NCI-H526 treated with DMSO at 0.1 percent for 48 hours (cell line): ENCODE data around the gene NPM1.

Source experiments
- DNase-seq: peaks from one replicate; lab custom pipeline; 2025; lab: John Stamatoyannopoulos, UW

The NPM1 gene

DNA sequence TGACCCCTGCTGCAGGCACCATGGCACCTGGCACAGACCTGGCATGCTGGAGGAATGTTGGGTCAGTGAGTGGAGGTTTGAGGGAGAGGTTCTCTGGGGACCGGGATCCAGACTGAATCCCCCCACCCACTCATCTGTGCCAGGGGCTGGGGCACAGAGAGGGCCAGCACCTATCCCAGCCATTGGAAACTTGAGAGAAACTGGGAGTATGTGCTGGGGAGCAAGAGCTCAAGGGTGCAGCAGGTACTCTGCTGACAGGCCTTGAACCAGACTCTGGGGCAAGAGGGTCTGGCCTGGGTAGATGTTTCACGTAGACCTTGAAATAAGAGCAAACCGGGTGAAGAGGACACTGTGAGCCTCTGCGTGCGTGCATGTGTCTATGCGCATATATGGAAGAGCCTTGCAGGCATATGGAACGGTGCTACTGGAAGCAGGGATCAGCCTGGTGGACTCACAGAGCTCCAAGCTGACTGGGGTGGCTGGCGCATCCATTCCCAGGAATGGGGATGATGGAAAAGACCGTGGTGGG, 40.6 kb downstream of the NPM1 start:
- DNase-seq: no peak

DNA sequence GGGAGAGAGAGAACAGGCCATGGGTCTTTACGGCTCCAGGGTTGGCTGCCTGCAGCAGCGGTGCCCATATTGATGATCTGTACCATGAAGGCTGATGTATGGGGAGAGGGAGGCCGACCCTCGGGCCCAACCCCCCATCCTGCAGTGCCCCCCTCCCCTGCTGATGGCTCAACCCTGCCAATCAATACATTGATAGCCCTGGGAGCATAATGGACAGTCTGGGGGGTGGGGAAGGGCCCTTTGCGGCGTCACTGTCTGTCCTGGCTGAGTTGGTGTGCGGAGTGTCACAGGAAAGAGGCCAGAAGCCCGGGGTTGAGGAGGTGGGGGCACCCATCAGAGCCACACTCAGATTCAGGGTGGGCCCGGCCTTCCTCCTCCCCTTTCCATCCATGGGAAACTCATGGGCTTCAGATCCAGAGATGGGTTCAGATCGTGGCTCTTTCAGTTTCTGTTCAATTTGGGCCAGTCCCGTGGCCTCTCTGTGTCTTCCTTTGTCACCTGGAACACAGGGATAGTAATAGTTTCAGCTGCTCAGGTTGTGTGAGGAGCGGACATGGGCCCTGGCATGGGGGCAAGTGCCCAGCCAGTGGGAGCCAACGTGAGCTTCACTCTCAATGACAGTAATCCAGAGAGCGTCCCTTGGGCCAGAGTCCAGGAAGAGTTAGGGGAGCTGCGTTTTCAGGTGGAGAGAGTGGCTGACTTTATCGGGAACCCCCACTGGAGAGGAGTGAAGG, 41.3 kb downstream of the NPM1 start:
- no peak for DNase-seq

DNA sequence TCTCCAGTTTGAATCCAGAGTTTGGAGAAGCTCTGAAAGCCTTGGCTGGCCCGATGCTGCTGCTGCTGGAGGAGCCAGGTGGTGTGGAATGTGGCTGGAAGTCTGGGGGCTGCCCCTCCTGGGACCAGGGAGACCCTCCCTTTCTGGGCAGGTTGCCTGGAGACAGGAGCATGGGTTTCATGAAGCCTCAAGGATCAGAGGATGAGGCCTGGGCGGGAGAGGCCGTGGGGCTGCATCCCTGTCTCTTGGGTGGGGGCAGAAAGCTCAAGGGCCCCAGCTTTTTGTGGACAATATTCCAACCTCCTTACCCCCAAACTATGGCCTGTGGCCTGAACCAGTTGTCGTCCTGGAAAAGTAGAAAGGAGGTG, 41.9 kb downstream of the NPM1 start:
- DNase-seq: no peak

DNA sequence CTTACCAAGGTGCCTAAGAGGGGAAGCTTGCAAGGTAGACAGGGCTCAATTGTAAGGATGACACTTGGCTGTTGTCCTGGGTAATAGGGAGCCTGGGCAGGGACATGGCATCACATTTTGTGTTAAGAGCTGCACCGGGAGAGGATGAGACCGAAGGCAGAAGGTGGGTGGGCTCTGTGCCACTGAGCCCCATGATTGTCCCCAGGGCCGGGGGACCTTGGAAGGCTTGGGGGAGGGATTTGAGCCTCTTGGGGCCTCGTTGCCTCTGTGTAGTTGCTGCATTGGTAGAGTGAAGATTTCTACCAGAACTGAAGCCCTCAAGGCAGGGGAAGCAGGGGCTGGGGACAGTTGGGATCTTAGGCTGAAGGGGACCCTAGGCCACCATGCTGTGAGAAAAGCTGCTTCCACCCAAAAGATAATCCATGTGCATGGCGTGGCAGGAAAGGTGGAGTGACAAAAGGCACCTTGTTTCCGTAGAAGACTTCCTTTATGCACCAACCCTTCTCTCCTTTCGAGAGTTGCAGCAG, 43.7 kb downstream of the NPM1 start:
- no peak for DNase-seq

DNA sequence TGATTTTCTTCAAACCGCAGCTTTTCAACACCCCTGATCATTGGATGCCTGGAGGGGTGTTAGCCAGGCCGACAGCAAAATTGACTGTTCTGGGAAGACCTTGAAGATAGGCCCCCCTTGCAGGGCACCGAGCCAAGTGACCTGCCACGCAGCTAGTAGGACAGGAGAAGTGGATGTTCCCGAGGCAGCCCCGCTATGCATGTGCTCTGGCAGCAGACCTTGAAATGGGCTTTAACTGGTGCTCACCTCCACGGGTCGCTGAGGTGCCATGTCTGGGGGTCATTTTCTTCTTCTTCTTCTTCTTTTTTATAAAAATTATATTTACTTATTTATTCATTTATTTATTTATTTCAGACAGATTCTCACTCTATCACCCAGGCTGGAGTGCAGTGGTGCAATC, 44.4 kb downstream of the NPM1 start:
- DNase-seq: no peak

DNA sequence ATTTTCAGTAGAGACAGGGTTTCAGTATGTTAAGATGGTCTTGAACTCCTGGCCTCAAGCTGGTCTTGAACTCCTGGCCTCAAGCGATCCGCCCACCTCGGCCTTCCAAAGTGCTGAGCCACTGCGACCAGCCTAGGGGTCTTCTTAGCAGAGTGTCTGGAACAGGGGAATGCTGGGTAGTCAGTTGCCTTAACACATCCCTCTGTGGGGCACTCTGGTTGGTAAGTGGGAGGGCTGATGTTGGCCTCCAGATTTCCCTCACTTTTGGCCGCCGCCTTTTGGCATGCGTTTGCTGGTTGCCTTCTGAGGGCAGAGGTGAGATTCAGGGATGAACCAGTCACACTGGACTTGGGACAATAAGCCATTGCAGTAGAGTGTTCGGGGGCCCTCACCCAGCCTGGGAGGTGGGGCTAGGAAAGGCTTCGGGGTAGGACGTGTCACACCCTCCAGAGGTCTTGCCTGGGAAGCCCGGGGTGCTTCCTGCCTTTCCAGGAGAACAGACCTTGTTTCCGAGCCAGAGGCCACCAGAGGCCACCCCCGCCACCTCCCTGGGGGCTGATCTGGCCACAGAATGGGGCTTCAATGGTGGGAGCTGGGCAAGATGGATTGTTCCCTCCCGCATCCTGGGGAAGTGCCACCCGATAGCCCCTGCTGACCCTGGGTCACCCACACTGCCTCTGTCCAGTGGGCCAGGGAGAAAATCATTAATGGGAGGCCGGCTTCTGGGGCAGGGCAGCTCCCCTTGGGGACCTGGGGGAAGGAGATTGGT, 45.1 kb downstream of the NPM1 start:
- DNase-seq: no peak

DNA sequence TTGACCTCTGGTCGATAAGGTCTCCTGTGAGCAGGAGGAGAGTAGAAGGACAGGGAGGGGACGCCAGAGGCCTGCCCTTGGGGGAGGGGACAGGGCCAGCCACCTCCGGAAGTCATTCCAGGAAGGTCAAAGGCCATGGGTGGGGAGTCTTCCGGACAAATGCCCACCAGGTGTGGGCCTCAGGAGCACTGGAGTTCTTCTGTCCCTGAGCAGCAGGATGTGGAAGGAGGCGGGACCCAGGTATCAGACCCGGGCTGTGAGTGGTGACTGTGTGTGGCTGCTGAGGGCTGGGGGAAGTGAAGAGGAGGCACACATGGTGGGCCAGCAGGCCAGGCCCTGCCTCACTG, 45.7 kb downstream of the NPM1 start:
- no peak for DNase-seq

DNA sequence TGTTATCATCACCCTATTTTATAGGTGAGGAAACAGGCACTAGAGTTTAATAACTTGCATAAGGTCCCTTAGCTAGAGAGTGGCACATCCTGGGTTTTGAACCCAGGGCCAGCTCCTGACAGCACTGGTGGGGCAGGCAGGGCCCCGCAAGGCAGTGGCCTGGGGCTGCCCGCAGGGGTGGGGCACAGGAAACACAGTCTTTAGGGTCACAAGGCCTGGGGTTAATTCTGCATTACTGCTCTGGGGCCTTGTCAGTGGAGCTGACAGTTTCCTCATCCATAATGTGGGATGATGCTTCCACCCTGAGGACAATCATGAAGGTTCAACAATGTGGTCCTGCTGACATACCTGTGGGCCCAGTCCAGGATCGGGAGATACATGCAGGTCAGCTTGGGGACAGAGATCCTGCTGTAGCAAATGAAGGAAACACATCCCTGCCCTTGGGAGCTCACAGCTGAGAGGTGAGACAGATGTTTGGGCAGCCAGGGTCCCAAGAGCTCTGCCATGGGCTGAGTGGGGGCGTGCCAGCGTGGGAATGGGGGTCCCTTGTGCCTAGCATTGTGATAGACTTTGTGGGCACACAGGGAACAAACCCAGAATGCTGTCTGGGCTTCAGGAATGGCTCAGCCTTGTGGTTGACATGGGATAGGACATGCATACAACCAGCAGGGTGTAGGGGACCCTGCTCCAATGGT, 46.5 kb downstream of the NPM1 start:
- no peak for DNase-seq

DNA sequence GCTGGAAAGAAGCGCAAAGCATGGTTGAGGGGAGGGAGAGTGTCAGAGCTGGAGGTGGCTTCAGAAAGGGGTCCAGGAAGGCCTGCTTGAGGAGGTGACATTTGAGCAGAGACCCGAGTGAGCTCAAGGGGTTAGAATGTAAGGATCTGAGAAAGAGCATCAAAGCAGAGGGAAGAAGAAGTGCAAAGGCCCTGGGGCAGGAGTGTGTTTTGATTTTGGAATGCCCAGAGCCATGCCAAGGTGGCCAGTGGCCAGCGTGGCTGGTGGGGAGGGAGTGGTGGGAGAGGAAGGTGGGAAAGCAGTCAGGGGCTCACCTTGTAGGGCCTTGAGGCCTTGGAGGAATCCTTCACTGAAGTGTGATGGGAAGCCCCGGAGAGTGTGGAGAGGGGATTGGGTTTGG, 47.2 kb downstream of the NPM1 start:
- no peak for DNase-seq

DNA sequence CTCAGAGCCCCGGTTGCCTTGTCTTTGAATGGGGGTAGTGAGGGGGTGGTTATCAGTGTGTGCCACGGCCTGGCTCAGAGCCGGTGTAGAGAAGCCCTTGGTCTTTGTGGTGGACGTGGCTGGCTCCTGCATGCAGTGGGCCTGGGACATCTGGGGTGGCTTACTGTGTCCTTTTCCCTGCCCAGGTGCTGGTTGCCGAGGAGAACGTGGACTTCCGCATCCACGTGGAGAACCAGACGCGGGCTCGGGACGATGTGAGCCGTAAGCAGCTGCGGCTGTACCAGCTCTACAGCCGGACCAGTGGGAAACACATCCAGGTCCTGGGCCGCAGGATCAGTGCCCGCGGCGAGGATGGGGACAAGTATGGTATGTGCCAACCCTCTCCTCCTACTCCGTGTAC, 48.3 kb downstream of the NPM1 start:
- no peak for DNase-seq

DNA sequence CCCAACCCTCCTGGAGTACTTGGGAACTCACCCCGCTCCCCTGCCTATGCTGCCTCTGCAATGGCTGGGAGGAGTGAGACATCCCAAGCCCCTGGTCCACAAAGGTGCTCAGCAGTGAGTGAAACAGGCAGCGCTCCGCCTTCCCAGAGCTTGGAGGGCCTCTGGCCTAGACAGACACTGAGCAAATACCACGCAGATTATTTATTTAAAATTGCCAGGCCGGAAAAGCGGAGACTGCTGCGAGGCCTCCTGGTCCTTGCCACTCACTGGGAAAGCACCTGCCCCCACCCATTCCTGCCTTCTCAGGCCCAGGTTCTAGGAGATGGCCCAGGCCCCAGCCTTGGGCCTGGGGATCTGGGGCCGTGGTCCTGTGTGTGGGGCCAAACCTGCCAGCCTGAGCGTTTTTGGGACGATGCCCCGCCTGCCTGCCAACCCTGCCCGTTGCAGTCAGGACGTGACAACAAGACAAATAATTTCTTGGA, 49.2 kb downstream of the NPM1 start:
- no peak for DNase-seq

DNA sequence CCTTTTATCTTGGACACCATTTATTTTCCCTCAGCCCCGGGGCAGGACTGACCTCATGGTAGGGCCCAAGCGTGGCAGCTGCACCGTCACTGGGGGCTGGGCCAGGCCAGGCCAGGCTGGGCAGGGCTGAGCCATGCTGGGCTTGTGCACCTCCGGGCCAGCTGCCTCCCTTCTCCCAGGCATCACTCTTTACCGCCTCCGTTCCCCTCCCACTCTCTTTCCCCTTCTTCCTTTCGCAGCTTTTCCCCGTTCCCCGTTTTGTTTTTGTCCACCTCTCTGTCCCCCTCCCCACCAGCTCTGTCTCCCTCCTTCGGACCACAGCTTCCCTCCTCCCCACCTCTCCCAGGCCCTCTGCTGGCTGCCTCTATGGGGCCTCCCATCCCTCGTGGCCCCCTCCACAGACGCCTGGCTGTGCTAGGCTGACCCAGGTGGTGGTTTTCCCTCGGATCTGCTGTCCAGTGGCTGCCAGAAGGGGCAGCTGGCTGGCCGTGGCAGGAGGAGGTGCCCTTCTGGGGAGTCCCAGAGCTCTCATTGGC, 49.7 kb downstream of the NPM1 start:
- DNase-seq: no peak

DNA sequence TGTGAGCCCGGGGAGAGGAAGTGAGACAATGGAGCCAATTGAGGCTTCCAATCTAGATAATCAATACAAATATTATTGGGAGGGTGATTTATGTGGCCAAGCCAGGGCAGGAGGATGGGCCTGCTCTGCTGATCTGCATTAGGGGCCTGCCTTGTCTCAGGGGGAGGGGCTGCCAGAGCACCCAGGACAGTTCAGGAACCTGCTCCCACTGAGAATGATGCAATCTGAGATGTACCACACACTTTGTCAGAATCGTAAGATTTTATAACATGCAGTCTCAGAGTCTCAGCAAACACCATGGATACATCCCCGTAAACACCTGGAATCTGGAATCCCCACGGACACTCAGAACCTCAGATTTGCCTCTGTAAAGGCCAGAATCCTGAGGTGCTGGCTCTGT, 51.1 kb downstream of the NPM1 start:
- no peak for DNase-seq

DNA sequence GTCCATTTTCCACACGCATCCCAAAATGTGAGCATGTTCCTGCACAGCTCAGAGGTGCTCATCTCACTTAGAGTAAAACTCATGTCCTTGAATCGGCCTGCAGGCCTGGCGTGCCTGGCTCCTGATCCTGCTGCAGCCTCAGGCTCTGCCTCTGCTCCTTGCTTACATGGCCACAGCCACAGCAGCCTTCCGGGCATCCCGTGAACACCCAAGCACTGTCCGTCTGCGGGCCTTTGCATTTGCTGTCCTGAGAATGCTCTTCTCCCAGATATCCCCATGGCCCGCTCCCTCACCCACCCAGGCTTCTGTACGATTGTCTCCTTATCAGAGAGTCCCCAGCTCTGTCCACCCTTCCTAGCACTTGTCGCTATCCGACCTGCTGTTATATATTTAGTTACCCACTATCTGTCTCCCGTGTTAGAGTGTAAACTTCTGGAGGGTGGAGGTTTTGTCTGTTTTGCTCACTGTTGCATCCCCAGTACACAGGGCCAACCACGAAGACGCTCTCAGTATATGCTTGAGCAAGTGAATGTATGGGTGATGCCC, 53.7 kb downstream of the NPM1 start:
- no peak for DNase-seq

DNA sequence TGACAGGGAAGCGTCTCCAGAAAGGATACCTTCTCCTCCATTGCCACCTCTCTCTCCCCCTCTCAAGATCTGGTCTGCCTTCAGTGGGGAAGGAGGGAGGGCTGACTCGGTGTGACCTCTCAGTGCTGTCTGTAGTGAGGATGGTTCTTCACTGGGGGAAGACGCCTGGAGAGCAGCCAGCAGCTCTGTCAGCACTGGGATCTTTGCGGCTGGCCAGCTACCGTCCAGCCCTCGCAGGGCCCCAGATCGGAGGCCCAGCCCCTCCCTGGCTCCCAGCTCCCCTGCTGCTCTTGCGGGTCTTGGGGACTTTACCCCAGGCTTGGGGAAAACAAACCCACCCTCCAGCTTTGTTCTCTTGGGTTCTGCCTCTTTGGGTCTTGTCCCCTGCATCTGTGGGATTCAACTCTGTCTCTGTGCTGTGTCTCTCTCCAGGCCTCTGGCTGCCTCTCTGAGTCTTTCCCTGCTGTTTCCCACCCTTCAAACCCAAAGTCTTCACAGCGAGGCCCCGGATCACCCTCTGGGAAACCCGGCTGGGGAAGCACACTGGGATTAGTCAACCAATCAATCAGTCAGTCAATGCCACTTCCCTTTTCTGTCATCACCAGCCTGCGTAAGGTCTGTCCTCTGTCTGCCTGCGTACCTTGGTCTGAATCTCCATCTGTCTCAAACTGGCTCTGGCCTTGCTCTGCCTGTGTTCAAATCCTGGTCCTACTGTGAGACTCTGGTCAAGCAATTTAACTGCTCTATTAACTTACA, 54.8 kb downstream of the NPM1 start:
- DNase-seq: no peak

DNA sequence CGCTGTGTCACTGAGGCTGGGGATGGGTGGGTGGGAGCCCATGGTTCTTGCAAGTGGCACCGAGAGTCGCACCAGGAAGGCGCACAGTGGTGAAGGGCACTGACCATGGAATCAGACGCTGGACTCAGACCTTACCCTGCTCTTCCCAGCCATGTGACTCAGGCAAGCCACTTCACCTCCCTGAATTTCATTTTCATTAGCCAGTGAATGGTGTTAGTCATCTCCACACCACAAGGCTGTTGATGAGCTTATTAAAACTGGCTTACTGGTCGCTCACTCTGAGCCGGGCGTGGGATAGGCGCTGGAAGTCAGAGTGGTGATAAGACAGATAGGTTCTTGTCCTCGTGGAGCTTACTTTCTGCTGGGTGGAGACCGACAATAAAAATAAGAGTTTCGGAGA, 56.9 kb downstream of the NPM1 start:
- DNase-seq: no peak

DNA sequence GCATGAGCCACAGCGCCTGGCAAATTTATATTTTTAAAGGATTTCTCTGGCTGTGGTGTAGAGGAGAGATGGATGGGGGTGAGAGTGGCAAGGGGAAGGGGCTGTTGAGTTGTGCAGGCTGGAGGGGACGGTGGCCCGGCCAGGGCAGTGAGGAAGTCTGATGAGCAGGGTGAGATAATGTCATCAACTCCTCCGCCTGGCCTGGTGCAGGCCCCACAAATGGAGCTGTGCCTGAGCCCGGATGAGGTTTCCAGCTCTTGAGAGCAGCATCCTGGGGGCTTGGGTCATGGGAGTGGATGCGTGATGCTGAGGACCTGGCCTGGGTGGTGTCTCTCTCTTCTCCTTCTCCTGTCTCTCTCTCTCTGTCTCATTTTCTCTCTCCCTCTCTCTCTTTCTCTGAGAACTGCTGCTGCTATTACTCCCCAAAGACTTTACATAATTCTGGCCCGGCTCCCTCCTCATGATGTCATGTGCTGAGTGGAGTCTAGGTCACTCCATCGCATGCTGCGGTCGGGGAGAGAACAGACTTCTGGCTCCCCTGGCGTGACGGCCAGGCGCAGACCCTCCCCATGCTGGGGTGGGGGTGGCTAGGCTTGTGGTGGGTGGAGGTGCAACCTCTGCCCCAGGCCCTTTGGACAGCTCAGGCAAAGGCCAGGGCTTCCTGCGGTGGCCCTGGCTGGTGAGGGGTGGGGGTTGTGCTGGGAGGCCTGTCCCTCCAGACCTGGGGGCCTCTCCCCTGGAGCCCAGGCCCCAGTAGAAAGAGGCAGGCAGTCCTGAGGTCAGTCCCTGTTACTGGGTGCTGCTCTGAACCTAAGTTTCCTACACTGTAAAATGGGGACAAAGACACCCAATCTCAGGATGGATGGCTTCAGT, 58.2 kb downstream of the NPM1 start:
- no peak for DNase-seq

DNA sequence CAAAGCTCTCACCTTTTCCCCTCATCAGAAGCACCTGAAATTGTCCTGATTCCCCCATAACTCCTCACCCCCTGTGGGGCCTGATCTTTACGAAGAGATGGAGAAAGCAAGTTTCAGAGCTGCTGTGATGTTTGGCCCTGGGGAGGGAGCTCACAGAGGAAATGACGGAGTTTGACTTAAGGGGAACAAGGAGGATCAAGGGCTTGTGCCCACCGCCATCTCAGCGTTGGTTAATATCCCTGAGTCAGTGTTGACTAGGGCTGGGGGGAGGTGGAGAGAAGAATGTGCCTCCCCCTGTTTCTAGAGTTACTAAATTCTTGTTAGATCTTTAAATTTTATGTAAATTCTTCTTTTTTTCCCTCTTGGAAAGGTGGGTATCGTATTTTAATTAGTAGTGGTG, 59.6 kb downstream of the NPM1 start:
- no peak for DNase-seq

DNA sequence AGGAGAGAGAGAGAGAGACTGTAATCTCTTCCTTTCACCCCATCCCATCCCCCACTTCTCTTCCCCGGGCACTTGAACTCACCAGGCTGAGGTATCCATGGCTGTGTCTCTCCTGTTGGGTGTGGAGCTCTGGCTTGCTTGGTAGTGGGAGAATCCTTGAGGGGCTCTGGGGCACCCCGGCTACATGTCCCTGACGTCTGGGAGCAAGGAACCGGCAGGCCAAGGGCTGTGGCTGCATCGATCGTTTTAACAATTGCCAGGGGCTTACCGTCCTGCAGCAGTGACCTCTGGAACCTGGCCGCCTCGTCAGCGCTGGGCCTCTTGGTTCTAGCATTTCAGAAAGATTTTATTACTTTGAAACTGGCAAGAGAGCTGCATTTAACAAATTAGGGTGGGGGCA, 61.8 kb downstream of the NPM1 start:
- DNase-seq: no peak
